ENCODE results near the gene DUSP12.

DUSP12 gene

GRCh38 chr1:161791904-161792655, 42.5 kb downstream of the DUSP12 start:
- H3K4me3 ChIP-seq (ENCODE audit: low read length) = no peak overlapping the region
- no peak for DNase-seq (ENCODE audit: low read depth)
- no peak for TF ChIP-seq CTCF (conservative IDR thresholded peaks at IDR 0.05; ENCODE audit: low read depth, low read length)

- DNase-seq (ENCODE audit: low read depth) = peak; percentile 29
- no peak overlapping the region for H3K4me3 ChIP-seq (ENCODE audit: low read length)
- TF ChIP-seq CTCF (conservative IDR thresholded peaks at IDR 0.05; ENCODE audit: low read depth, low read length) = peak; percentile 58
Observed at GRCh38 chr1:161792740-161793139, 43.2 kb downstream of the DUSP12 start.

GRCh38 chr1:161799792-161800191, 50.2 kb downstream of the DUSP12 start:
- TF ChIP-seq CTCF (conservative IDR thresholded peaks at IDR 0.05; ENCODE audit: low read depth, low read length) = no peak
- no peak for DNase-seq (ENCODE audit: low read depth)

GRCh38 chr1:161801955-161802354, 52.4 kb downstream of the DUSP12 start:
- DNase-seq (ENCODE audit: low read depth) = no peak
- no peak overlapping the region for H3K4me3 ChIP-seq (ENCODE audit: low read length)
- TF ChIP-seq CTCF (conservative IDR thresholded peaks at IDR 0.05; ENCODE audit: low read depth, low read length) = no peak

More at GRCh38 chr1:161799792-161800191, 50.2 kb downstream of the DUSP12 start:
- H3K4me3 ChIP-seq (ENCODE audit: low read length) = no peak overlapping the region

GRCh38 chr1:161803181-161803580, 53.6 kb downstream of the DUSP12 start:
- TF ChIP-seq CTCF (conservative IDR thresholded peaks at IDR 0.05; ENCODE audit: low read depth, low read length) = no peak
- no peak overlapping the region for H3K4me3 ChIP-seq (ENCODE audit: low read length)
- no peak for DNase-seq (ENCODE audit: low read depth)

- no peak for TF ChIP-seq CTCF (conservative IDR thresholded peaks at IDR 0.05; ENCODE audit: low read depth, low read length)
- no peak for DNase-seq (ENCODE audit: low read depth)
- H3K4me3 ChIP-seq (ENCODE audit: low read length) = no peak overlapping the region
Observed at GRCh38 chr1:161805399-161806197, 56.0 kb downstream of the DUSP12 start.
